ENCODE measurements around the gene HIP1R.

Gene HIP1R

DNA sequence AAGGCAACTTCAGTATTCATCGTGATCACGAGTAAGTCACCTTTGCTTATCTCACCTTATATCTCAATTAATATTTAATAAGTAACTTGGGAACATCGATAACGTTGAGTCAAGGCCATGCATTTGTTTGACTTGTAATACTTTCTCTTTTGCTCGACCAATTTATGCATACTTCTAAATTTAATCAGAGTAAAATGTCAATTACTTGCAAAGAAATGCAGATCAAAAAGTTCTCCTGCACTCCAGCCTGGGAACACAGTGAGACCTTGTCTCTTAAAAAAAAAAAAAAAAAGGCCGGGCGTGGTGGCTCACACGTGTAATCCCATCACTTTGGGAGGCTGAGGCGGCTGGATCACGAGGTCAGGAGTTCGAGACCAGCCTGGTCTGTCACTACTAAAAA is 11.8 kb upstream of the HIP1R start:
- TF ChIP-seq, protein P1, sequence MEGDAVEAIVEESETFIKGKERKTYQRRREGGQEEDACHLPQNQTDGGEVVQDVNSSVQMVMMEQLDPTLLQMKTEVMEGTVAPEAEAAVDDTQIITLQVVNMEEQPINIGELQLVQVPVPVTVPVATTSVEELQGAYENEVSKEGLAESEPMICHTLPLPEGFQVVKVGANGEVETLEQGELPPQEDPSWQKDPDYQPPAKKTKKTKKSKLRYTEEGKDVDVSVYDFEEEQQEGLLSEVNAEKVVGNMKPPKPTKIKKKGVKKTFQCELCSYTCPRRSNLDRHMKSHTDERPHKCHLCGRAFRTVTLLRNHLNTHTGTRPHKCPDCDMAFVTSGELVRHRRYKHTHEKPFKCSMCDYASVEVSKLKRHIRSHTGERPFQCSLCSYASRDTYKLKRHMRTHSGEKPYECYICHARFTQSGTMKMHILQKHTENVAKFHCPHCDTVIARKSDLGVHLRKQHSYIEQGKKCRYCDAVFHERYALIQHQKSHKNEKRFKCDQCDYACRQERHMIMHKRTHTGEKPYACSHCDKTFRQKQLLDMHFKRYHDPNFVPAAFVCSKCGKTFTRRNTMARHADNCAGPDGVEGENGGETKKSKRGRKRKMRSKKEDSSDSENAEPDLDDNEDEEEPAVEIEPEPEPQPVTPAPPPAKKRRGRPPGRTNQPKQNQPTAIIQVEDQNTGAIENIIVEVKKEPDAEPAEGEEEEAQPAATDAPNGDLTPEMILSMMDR (IDR thresholded peaks at IDR 0.05), result no peak

DNA sequence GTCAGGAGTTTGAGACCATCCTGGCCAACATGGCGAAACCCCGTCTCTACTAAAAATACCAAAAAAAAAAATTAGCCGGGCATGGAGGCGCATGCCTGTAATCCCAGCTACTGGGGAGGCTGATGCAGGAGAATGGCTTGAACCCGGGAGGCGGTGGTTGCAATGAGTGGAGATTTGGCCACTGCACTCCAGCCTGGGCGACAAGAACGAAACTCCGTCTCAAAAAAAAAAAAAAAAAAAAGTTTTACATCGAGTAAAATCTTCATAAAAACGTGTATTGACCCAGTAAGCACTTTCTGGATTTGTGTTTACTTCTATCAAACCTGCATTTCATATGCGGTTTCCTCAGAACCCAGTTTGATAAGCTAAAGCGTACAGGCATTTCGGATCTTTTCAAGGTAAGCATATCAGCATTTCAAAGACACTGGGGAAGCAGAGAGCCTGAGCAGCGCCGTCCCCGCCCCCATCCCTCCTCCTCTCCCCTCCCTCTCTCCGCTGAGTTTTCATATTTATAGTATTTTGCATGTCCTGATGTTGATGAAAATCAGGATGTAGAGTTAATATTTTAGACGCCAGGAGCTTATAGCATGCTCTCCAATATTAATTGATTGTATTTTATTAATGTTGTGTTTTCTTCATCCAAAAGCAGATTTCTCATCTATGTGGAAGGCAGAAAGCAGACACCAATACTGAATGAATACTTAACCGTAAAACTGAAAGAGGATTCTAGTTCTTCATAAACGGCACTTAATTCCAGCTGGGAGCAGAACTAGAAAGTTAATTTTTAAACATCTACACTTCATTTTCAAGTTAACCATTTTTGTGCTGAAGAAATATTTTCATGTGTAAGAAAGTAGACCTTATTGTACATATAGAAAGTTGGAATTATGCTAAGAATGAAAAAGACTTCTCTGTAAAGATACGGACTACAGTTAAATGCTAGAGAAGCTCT is 9.2 kb upstream of the HIP1R start:
- TF ChIP-seq, protein P1 (IDR thresholded peaks at IDR 0.05), result no peak

DNA sequence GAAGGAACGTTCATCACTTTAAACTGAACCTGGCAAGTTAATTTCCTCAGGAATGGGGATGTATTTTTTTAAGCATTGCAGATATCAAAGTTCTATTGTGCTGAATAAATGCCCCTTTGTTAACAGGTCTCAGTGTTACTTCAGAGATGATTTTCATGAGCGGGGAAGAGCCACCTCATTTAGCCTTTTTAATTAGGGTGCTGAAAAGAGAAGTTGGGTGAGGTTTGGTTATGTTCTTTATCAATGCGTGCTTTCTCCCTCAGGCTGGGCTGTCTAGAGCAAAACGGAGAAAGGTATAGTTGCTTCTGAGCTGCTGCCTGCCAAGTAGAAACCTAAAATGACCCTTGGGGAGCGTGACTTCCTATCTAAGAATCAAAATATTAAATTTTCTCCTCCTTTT is 8.0 kb upstream of the HIP1R start:
- TF ChIP-seq, protein P1 (IDR thresholded peaks at IDR 0.05), result no peak

DNA sequence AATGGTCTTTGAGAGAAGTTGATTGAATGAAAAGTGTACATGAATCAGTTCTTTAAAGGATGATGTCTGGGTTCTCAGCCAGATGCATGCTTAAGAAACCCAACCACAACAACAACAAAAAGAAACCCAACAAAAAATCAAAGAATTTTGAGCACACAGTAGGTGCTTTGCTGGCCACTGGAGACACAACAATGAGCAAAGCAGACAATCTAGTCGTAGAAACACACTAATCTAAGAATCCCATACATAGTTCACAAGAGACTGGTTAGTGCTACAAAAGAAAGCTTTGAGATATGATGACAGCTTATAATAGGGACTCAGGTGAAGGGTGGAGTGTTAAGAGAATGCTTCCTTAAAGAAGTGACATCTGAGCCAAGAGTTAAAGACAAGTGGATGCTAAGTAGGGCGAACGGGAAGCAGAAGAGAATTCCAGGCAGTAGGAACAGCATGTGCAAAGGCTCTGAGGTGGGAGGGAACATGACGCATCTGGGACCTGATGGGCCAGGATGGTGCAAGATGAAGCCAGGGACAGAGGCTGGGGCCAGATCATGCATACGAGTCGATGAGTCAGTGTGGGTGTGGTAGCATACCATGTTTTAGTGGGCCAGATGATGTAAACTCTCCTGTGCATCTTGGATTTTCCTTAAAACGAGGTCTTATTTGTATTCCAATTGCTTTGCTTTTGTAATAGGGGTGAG is 4.6 kb upstream of the HIP1R start:
- TF ChIP-seq, protein P1 (IDR thresholded peaks at IDR 0.05), result no peak

DNA sequence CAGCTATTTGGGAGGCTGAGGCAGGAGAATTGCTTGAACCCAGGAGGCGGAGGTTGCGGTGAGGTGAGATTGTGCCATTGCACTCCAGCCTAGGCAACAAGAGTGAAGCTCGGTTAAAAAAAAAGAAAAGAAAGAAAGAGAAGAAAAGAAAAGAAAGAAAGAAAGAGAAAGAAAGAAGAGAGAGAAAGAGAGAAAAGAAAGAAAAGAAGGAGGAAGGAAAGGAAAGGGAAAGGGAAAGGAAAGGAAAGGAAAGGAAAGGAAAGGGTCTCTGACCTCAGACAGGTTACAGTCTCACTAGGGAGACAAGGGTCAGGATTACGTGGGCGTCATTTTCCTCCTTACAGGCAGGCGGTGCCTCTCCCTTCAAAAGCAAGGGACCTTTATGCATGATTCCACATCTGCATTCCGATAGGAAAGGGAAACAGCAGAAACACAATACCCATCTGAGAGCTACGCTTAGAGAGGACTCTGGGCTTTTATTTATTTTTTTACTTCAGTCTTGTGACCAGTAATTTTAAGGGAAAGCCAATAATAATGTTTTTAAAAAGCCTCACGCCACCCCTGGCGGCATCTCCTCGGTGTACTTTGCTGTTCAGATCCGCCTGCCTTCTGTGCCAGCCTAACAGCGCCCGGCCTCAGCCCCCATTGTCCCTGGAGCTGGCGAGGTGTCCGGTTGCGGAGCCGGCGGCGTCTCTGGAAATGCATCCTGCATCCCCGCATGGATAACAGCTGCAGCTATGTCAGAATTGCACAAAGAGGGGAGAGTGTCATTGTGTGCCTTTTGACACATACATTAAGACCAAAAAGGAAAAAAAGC is 945 bp upstream of the HIP1R start:
- TF ChIP-seq, protein P1 (IDR thresholded peaks at IDR 0.05), result no peak

DNA sequence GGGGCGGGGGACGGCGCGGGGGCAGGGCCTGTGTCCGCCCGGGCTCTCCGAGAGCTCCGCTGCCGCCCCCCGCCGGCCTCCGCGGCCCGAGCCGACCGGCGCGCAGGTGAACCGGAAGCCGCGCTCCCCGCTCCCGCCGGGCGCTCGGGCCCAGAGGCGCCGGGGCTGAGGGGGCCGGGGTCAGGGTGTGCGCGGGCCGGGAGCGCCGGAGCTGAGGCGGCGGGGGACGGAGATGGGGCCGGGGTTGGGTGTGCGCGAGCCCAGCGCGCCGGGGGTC is 431 bp downstream of the HIP1R start:
- TF ChIP-seq, protein P1 (IDR thresholded peaks at IDR 0.05), result no peak
